Measurements from ENCODE around the gene TMEM185B. TPM values are rescaled to one million over a fixed set of nuclear protein-coding genes. Genes with fewer than 3 reads are reported as not detected.

The TMEM185B gene
- total and polyA plus RNA-seq, 10 donors: 3.9 to 35.6 (median 22.5) TPM

GRCh38 chr2:120267348-120267747 lies 44.1 kb upstream of the TMEM185B start:
- WGBS, 5 donors: 75 to 89% (median 81%) methylated on average over 8 of the region's 8 CpGs
- TF ChIP-seq CTCF (IDR thresholded peaks at IDR 0.05 in 8 of 11, conservative IDR thresholded peaks at IDR 0.05 in 3 of 11): no peak
- no peak for TF ChIP-seq POLR2A (IDR thresholded peaks at IDR 0.05)
- TF ChIP-seq POLR2AphosphoS5 (IDR thresholded peaks at IDR 0.05): no peak
- intact Hi-C loops (cut with DNase I; ENCODE audit: low total_unique reads): no loop called here
- Histone ChIP-seq H3K4me3 (no peak overlapping the region), H3K27ac (peak overlapping the region in 2 of 8 donors; percentile 86 to 87), H3K36me3 (peaks cover 0 to 12% (median 0%) of the 10 kb centered on the region in 6 donors), H3K9me3 (peaks cover 0 to 6% (median 0%) of the 10 kb centered on the region in 8 donors), H3K4me1 (peaks cover 0 to 100% (median 62%) of the 10 kb centered on the region in 6 donors), H3K27me3 (replicated peaks in 1 of 7) (no peaks in the 10 kb centered on the region)
- no peak for DNase-seq

DNA sequence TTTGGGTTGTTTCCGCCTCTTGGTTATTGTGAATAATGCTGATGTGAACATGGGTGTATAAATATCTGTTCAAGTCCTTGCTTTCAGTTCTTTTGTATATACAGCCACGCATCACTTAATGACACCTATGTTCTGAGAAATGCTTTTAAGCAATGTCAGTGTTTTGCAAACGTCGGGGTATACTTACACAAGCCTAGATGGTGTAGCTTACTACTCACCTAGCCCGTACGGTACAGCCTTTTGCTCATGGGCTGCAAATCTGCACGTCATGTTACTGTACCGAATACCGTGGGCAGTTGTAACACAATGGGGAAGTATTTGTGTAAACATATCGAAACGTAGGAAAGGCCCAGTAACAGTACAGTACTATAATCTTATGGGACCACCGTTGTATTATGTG lies 41.8 kb upstream of the TMEM185B start:
- peaks cover 0 to 14% (median 7%) of the 10 kb centered on the region in 8 donors for H3K9me3 ChIP-seq
- TF ChIP-seq POLR2AphosphoS5 (IDR thresholded peaks at IDR 0.05) (peak in 1 of 3 donors; percentile 64), CTCF (IDR thresholded peaks at IDR 0.05 in 8 of 11, conservative IDR thresholded peaks at IDR 0.05 in 3 of 11) (no peak)
- 35 to 56% (median 50%) methylated on average over 12 of the region's 12 CpGs for WGBS, 5 donors
- DNase-seq: no peak
- peaks cover 0 to 12% (median 0%) of the 10 kb centered on the region in 6 donors for H3K36me3 ChIP-seq
- peaks cover 9 to 100% (median 67%) of the 10 kb centered on the region in 6 donors for H3K4me1 ChIP-seq
- H3K27ac ChIP-seq: peak overlapping the region in 7 of 8 donors; percentile 53 to 87 (median 82)
- intact Hi-C loops (cut with DNase I; ENCODE audit: low total_unique reads): no loop called here
- H3K4me3 ChIP-seq: peak overlapping the region in 1 of 8 donors; percentile 42
- no peaks in the 10 kb centered on the region for H3K27me3 ChIP-seq (replicated peaks in 1 of 7)

DNA sequence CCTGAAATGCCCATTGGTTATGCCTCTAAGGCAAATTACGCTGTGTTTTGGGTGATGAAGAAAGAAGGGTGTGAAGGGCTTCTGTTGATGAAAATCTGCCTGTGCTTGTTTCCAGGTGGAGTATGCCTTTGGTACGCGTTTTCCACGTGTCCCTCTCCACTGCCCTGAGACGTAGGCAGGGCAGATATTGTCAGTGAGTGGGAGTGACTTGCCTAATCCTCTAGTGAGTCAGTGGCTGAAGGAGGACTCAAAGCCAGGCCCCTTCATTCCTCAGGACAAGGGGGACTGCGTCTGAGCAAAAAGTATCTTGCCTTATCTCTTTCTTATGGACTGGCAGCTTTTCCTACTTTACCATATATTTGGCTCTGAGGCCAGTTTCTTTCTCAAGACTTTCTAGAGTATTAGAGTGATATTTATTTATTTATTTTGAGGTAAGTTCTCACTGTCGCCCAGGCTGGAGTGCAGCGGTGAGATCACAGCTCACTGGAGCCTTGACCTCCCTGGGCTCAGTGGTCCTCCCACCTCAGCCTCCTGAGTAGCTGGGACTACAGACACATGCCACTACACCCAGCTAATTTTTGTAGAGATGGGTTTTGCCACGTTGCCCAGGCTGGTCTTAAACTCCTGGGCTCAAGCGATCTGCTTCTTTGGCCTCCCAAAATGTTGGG lies 39.7 kb upstream of the TMEM185B start:
- peaks cover 12 to 88% (median 57%) of the 10 kb centered on the region in 6 donors for H3K4me1 ChIP-seq
- H3K27ac ChIP-seq: peak overlapping the region in 4 of 8 donors; percentile 13 to 87 (median 58)
- DNase-seq: no peak
- H3K9me3 ChIP-seq: peaks cover 0 to 12% (median 7%) of the 10 kb centered on the region in 8 donors
- TF ChIP-seq POLR2A (IDR thresholded peaks at IDR 0.05) (no peak), POLR2AphosphoS5 (IDR thresholded peaks at IDR 0.05) (no peak), CTCF (IDR thresholded peaks at IDR 0.05 in 8 of 11, conservative IDR thresholded peaks at IDR 0.05 in 3 of 11) (no peak)
- no peaks in the 10 kb centered on the region for H3K27me3 ChIP-seq (replicated peaks in 1 of 7)
- 74 to 92% (median 83%) methylated on average over 10 of the region's 10 CpGs for WGBS, 5 donors
- H3K36me3 ChIP-seq: peaks cover 0 to 6% (median 0%) of the 10 kb centered on the region in 6 donors
- intact Hi-C loops (cut with DNase I; ENCODE audit: low total_unique reads): no loop called here
- no peak overlapping the region for H3K4me3 ChIP-seq

GRCh38 chr2:120262150-120262549 lies 39.0 kb upstream of the TMEM185B start:
- Histone ChIP-seq H3K4me3 (no peak overlapping the region), H3K4me1 (peaks cover 19 to 88% (median 61%) of the 10 kb centered on the region in 6 donors), H3K27ac (peak overlapping the region in 3 of 8 donors; percentile 31 to 87 (median 86)), H3K27me3 (replicated peaks in 1 of 7) (no peaks in the 10 kb centered on the region), H3K36me3 (peaks cover 0 to 6% (median 0%) of the 10 kb centered on the region in 6 donors), H3K9me3 (peaks cover 0 to 12% (median 7%) of the 10 kb centered on the region in 8 donors)
- no peak for DNase-seq
- intact Hi-C loops (cut with DNase I; ENCODE audit: low total_unique reads): no loop called here
- TF ChIP-seq POLR2A (IDR thresholded peaks at IDR 0.05): no peak
- no peak for TF ChIP-seq POLR2AphosphoS5 (IDR thresholded peaks at IDR 0.05)
- no peak for TF ChIP-seq CTCF (IDR thresholded peaks at IDR 0.05 in 8 of 11, conservative IDR thresholded peaks at IDR 0.05 in 3 of 11)
- WGBS, 5 donors: 27 to 80% (median 57%) methylated on average over 2 of the region's 2 CpGs
